ENCODE measurements around the gene DNASE1L3.
A peak's percentile ranks its signal among the peaks of the same experiment; 100 is the strongest.
"Not testable (repeated sequence)": the region's sequence is repeated elsewhere in the genome, so short reads cannot be mapped to it uniquely, and the experiment has no call there.

DNASE1L3 gene

GRCh38 chr3:58234516-58234931 lies 23.8 kb upstream of the DNASE1L3 start:
- DNase-seq = no peak

GRCh38 chr3:58231666-58232065 lies 20.9 kb upstream of the DNASE1L3 start:
- no peak for DNase-seq

- DNase-seq = no peak
Measured at GRCh38 chr3:58230876-58231552, 20.2 kb upstream of the DNASE1L3 start.

- DNase-seq = not testable (repeated sequence)
Measured at GRCh38 chr3:58227933-58228332, 17.2 kb upstream of the DNASE1L3 start.

GRCh38 chr3:58223855-58224254 lies 13.1 kb upstream of the DNASE1L3 start:
- DNase-seq = no peak

GRCh38 chr3:58222161-58222724 lies 11.5 kb upstream of the DNASE1L3 start:
- no peak for DNase-seq

- no peak for DNase-seq
Measured at GRCh38 chr3:58218904-58219303, 8.1 kb upstream of the DNASE1L3 start.

GRCh38 chr3:58217209-58217811 lies 6.5 kb upstream of the DNASE1L3 start:
- peak; percentile 20 for DNase-seq

- DNase-seq = no peak
Measured at GRCh38 chr3:58216496-58217195, 5.9 kb upstream of the DNASE1L3 start.

- DNase-seq = no peak
Measured at GRCh38 chr3:58215317-58216025, 4.7 kb upstream of the DNASE1L3 start.

GRCh38 chr3:58214484-58215316 lies 3.9 kb upstream of the DNASE1L3 start:
- no peak for DNase-seq

- DNase-seq = no peak
Measured at GRCh38 chr3:58209933-58210332, 839 bp downstream of the DNASE1L3 start.

- DNase-seq = no peak
Measured at GRCh38 chr3:58207954-58208353, 2.8 kb downstream of the DNASE1L3 start.

- DNase-seq = no peak
Measured at GRCh38 chr3:58206406-58207011, 4.3 kb downstream of the DNASE1L3 start.

- no peak for DNase-seq
Measured at GRCh38 chr3:58205981-58206380, 4.8 kb downstream of the DNASE1L3 start.

GRCh38 chr3:58204720-58205119 lies 6.1 kb downstream of the DNASE1L3 start:
- DNase-seq = no peak

- DNase-seq = no peak
Measured at GRCh38 chr3:58203541-58203940, 7.2 kb downstream of the DNASE1L3 start.

- DNase-seq = no peak
Measured at GRCh38 chr3:58202917-58203360, 7.8 kb downstream of the DNASE1L3 start.

GRCh38 chr3:58201451-58201850 lies 9.3 kb downstream of the DNASE1L3 start:
- not testable (repeated sequence) for DNase-seq

GRCh38 chr3:58200846-58201355 lies 9.9 kb downstream of the DNASE1L3 start:
- DNase-seq = no peak

- no peak for DNase-seq
Measured at GRCh38 chr3:58200121-58200709, 10.6 kb downstream of the DNASE1L3 start.
